K562 (cell line): ENCODE data around the gene LLGL1. TPM values are rescaled to one million over a fixed set of nuclear protein-coding genes. Genes with fewer than 3 reads are reported as not detected.

Source experiments
- ARID1B ChIP-seq: fragments of 450-650 bp; IDR thresholded peaks from 2 replicates; pipeline ENCODE4 v1.6.1; 2016; ENCODE audit warnings: antibody characterized with exemption, mild to moderate bottlenecking, inconsistent platforms
- ATF7 ChIP-seq: fragments of 450-650 bp; IDR thresholded peaks from 2 replicates; pipeline ENCODE4 v1.7.1; 2014; ENCODE audit warnings: mild to moderate bottlenecking, moderate library complexity
- CGGBP1 ChIP-seq: fragments of 250-450 bp; sonication (Bioruptor Pico); IDR thresholded peaks from 2 replicates; pipeline ENCODE4 v1.9.0; 2021; ENCODE audit warnings: mild to moderate bottlenecking
- CXXC5 ChIP-seq: fragments of 250-450 bp; sonication (Bioruptor Pico); IDR thresholded peaks from 2 replicates; pipeline ENCODE4 v1.8.0; 2022; ENCODE audit warnings: inconsistent platforms, mild to moderate bottlenecking, moderate library complexity
- E2F1 ChIP-seq: sonication (generic); formaldehyde crosslinking; IDR thresholded peaks from 2 replicates; pipeline ENCODE4 v1.8.1; 2023; ENCODE audit warnings: mild to moderate bottlenecking, missing genetic modification reagents, moderate library complexity
- ERF ChIP-seq: fragments of 450-650 bp; formaldehyde crosslinking; IDR thresholded peaks from 2 replicates; pipeline ENCODE4 v1.4.0; 2020; ENCODE audit warnings: mild to moderate bottlenecking, mixed read lengths
- ESRRB ChIP-seq: fragments of 250-450 bp; sonication (Bioruptor Pico); IDR thresholded peaks from 2 replicates; pipeline ENCODE4 v1.5.0; 2020; ENCODE audit warnings: mild to moderate bottlenecking, moderate library complexity, borderline replicate concordance
- IRF2 ChIP-seq: sonication (generic); formaldehyde crosslinking; IDR thresholded peaks from 2 replicates; pipeline ENCODE4 v1.8.1; 2022; ENCODE audit warnings: mild to moderate bottlenecking, missing genetic modification reagents
- MAX ChIP-seq: sonication (generic); formaldehyde crosslinking; IDR thresholded peaks from 2 replicates; pipeline ENCODE4 v1.9.0; 2022; ENCODE audit warnings: mild to moderate bottlenecking, missing genetic modification reagents
- MAZ ChIP-seq, 2 experiments: fragments of 450-650 bp in 1 of 2; sonication (generic) in 1 of 2; formaldehyde crosslinking; IDR thresholded peaks in 1 of 2; conservative IDR thresholded peaks in 1 of 2; 2 replicates each; pipeline versions ENCODE4 v1.4.0 to v1.5.0; 2020; ENCODE audit warnings: mild to moderate bottlenecking in 1 of 2, missing genetic modification reagents in 1 of 2
- SMAD1 ChIP-seq: fragments of 150-350 bp; IDR thresholded peaks from 2 replicates; pipeline ENCODE4 v1.6.1; 2014; ENCODE audit warnings: low read length, low read depth; ENCODE audit not compliant: partially characterized antibody
- SMAD2 ChIP-seq: fragments of 150-350 bp; IDR thresholded peaks from 2 replicates; pipeline ENCODE4 v1.6.1; 2014; ENCODE audit warnings: low read depth, mild to moderate bottlenecking, low read length
- SREBF2 ChIP-seq: sonication (generic); formaldehyde crosslinking; IDR thresholded peaks from 2 replicates; pipeline ENCODE4 v1.4.0; 2020; ENCODE audit warnings: mild to moderate bottlenecking, missing genetic modification reagents
- TEAD1 ChIP-seq, 2 experiments: fragments of 450-650 bp in 1 of 2; sonication (generic) in 1 of 2; formaldehyde crosslinking; IDR thresholded peaks; 2 replicates each; pipeline versions ENCODE4 v1.4.0 to v1.8.0; 2020 to 2022; ENCODE audit warnings: mild to moderate bottlenecking in 2 of 2, missing genetic modification reagents in 1 of 2
- ZBTB11 ChIP-seq, 3 experiments: fragments of 200-800 bp in 1 of 3; fragments of 250-450 bp in 1 of 3; fragments of 450-650 bp in 1 of 3; sonication (Bioruptor Pico) in 1 of 3; sonication (Bioruptor generic) in 1 of 3; formaldehyde crosslinking in 1 of 3; IDR thresholded peaks; 2 replicates each; pipeline versions ENCODE4 v1.6.1 to v1.8.0; 2016 to 2022; ENCODE audit warnings: mild to moderate bottlenecking in 2 of 3, missing genetic modification characterization in 2 of 3, missing compliant biosample characterization in 1 of 3, moderate library complexity in 1 of 3
- ZKSCAN3 ChIP-seq: fragments of 250-450 bp; sonication (Bioruptor Pico); IDR thresholded peaks from 2 replicates; pipeline ENCODE4 v1.4.0; 2020
- ZNF324 ChIP-seq: fragments of 250-450 bp; sonication (Bioruptor Pico); IDR thresholded peaks from 2 replicates; pipeline ENCODE4 v1.4.0; 2020; ENCODE audit warnings: mild to moderate bottlenecking
- ZNF408 ChIP-seq: fragments of 250-450 bp; sonication (Bioruptor Pico); IDR thresholded peaks from 2 replicates; pipeline ENCODE4 v1.4.0; 2020; ENCODE audit warnings: low read depth, mild to moderate bottlenecking, moderate library complexity
- ZNF644 ChIP-seq: fragments of 200-800 bp; sonication (Bioruptor generic); IDR thresholded peaks from 2 replicates; pipeline ENCODE4 v1.6.1; 2016; ENCODE audit warnings: low read depth, missing genetic modification characterization, missing compliant biosample characterization
- ZNF740 ChIP-seq, 3 experiments: fragments of 200-800 bp in 1 of 3; sonication (Bioruptor generic) in 1 of 3; sonication (generic) in 1 of 3; formaldehyde crosslinking in 1 of 3; IDR thresholded peaks; 2 replicates each; pipeline versions ENCODE4 v1.6.1 to v1.8.0; 2016 to 2022; ENCODE audit warnings: mild to moderate bottlenecking in 2 of 3, missing compliant biosample characterization in 2 of 3, missing genetic modification characterization in 2 of 3, missing genetic modification reagents in 1 of 3
- polyA plus RNA-seq, 8 experiments: library from polyadenylated mRNA; depleted of rRNA in 4 of 8; stranded (reverse) in 5 of 8; unstranded in 3 of 8; fragments of >200 nt; fragmentation: Nextera tagmentation in 2 of 8; fragmentation: Illumina TruSeq in 1 of 8; extraction: Ambion mirVana in 2 of 8; extraction: Trizol in 1 of 8; gene quantifications; 2 replicates each; pipeline versions ENCODE4 v1.2.1 to v1.2.3, GENCODE V29; 2011 to 2014; ENCODE audit warnings: inconsistent platforms in 1 of 8, missing spikeins in 1 of 8
- total RNA-seq, 7 experiments: library from RNA; depleted of rRNA in 6 of 7; stranded (reverse); fragments of >200 nt in 6 of 7; fragmentation: Illumina TruSeq in 2 of 7; extraction: Trizol in 2 of 7; gene quantifications; 2 replicates each; pipeline versions ENCODE4 v1.2.1 to v1.2.3, GENCODE V29; 2011 to 2021; ENCODE audit warnings: low replicate concordance in 1 of 7

LLGL1 gene
- total and polyA plus RNA-seq, 9 of the 15 experiments (the other 6 are each of a cell fraction or from before 2014, with no cell fraction given): 0.11 to 12.9 (median 5.3) TPM; not detected in 1

- TF ChIP-seq ZBTB11 (CRISPR knock-in tag; IDR thresholded peaks at IDR 0.05) (no peak), ARID1B (no peak), ZNF408 (CRISPR knock-in tag) (no peak), ESRRB (CRISPR knock-in tag) (no peak), CXXC5 (peak; percentile 32; the same call in 1 of the 2 replicates), SMAD1 (no peak), ZNF740 (CRISPR knock-in tag; IDR thresholded peaks at IDR 0.05) (no peak), ZNF740 (tag; IDR thresholded peaks at IDR 0.05) (peak in 1 of 2 experiments; percentile 59; a peak in 1 of 4 replicates), E2F1 (CRISPR knock-in tag) (no peak), SMAD2 (no peak), TEAD1 (CRISPR knock-in tag; IDR thresholded peaks at IDR 0.05) (no peak), CGGBP1 (CRISPR knock-in tag) (no peak), ZKSCAN3 (CRISPR knock-in tag) (no peak), MAZ (CRISPR knock-in tag; conservative IDR thresholded peaks at IDR 0.05 in 1 of 2, IDR thresholded peaks at IDR 0.05 in 1 of 2) (peak in 1 of 2 experiments; percentile 52; a peak in 2 of 4 replicates), SREBF2 (CRISPR knock-in tag) (no peak), ERF (CRISPR knock-in tag) (no peak), IRF2 (CRISPR knock-in tag) (no peak), MAX (CRISPR knock-in tag) (0 out of 2 replicates have a peak, but pooled peaks have one; percentile 28), ZNF644 (tag) (no peak), ATF7 (no peak), ZNF324 (CRISPR knock-in tag) (no peak)
These were observed 21.6 kb downstream of the LLGL1 start (continued) for GRCh38 chr17:18246880-18247612.
